ENCODE results near the gene DUSP15.
"Not testable (repeated sequence)": the region's sequence is repeated elsewhere in the genome, so short reads cannot be mapped to it uniquely, and the experiment has no call there.

Gene DUSP15, protein sequence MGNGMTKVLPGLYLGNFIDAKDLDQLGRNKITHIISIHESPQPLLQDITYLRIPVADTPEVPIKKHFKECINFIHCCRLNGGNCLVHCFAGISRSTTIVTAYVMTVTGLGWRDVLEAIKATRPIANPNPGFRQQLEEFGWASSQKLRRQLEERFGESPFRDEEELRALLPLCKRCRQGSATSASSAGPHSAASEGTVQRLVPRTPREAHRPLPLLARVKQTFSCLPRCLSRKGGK

GRCh38 chr20:31869942-31870725 is at the start of gene DUSP15, which contains the start of gene TTLL9:
Gene DUSP15, minus strand, starts transcription at chr20:31870527. Its CDS starts 190 bp downstream, at chr20:31870337.
Gene TTLL9, plus strand, starts transcription at chr20:31870634. Its CDS starts 493 bp downstream, at chr20:31871127.
- intact Hi-C loops (cut with DNase I), result loop anchor here (5.0 kb wide), 1 partner anchor 82 kb away; the partner anchor contains the start of gene PDRG1
- peak; percentile 58 to 96 (median 71) for DNase-seq

GRCh38 chr20:31919410-31920155 is 49.3 kb upstream of the DUSP15 start:
- intact Hi-C loops (cut with DNase I), result no loop called here
- DNase-seq, result peak in 1 of 10 donors; percentile 26

GRCh38 chr20:31918466-31919105 is 48.3 kb upstream of the DUSP15 start:
- intact Hi-C loops (cut with DNase I), result no loop called here
- DNase-seq, result peak in 1 of 10 donors; percentile 42

GRCh38 chr20:31917962-31918412 is 47.7 kb upstream of the DUSP15 start:
- peak in 1 of 10 donors; percentile 21 for DNase-seq
- intact Hi-C loops (cut with DNase I), result not testable (repeated sequence)

- peak in 1 of 10 donors; percentile 8 for DNase-seq
- intact Hi-C loops (cut with DNase I), result no loop called here
Measured at GRCh38 chr20:31916708-31917107, 46.4 kb upstream of the DUSP15 start.

DNA sequence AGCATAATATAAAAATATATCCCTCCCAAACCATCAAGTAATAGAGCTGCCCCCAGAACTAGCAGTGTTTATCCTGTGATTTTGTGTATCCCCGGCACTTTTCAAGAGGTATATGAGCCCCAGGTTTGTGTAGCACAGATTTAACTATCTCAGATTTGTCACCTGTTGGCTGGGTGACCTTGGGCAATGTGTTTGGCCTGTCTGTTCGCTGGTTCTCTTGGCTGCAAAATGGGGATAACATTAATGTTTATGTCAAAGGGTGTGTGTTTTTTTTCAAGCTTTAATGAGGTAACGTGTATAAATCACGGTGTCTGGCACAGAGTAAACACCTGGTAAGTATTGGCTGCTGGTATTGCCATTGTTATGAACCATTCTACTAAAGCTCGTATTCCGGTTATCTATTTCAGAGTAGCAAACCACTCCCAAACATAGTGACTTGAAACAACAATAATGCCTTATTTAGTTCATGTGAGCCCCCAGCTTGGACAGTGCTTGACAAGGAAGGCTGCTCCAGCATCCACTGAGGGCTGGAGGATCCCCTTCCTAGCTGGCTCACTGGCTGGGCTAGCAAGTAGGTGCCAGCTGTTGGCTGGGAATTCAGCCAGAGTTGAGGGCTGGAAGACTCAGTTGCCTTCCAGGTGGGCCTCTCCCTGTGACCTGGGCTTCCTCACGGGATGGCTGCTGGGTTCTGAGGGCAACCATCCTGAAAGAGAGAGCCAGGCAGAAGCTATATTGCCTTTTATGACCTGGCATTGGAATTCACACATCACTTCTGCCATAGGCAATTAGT is 45.4 kb upstream of the DUSP15 start:
- intact Hi-C loops (cut with DNase I), result no loop called here
- peak in 1 of 10 donors; percentile 14 for DNase-seq

- intact Hi-C loops (cut with DNase I), result no loop called here
- no peak for DNase-seq
Measured at GRCh38 chr20:31914170-31914569, 43.8 kb upstream of the DUSP15 start.

DNA sequence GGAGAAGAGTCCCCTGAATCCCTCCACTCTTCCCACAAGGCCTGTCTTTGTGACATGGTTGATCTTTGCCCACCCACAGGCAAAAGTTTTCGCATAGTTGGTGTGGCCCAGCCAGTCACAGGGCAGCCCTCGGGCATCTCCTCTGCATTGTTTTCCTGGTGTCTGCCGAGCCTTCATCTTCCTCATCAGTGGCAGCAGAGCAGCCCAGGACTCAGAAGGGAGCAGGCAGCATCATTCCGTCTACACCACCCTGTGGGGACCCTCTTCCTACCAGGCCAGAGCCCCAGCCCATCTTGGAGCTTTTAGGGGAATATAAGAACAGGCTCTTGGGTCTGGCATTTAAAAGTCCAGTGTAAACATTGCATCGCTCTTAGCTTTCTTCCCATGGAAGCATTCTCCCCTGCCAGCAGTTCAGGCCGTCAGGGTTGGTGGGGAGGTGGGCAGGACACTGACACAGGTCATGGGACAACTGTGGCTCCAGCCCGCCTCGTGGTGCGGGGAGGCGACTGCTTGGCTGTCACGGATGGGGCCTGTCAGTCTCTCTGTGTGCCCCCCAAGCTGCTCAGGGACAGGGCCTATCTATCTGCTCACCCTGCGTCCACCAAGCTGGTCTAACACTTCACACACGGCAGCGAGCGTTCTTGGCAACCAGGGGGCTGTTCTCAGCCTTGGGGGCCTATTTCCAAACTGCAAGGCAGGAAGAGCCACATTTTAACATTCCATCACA is 43.3 kb upstream of the DUSP15 start:
- peak in 1 of 10 donors; percentile 54 for DNase-seq
- intact Hi-C loops (cut with DNase I), result no loop called here

GRCh38 chr20:31910071-31910803 is 39.9 kb upstream of the DUSP15 start:
- intact Hi-C loops (cut with DNase I), result no loop called here

DNA sequence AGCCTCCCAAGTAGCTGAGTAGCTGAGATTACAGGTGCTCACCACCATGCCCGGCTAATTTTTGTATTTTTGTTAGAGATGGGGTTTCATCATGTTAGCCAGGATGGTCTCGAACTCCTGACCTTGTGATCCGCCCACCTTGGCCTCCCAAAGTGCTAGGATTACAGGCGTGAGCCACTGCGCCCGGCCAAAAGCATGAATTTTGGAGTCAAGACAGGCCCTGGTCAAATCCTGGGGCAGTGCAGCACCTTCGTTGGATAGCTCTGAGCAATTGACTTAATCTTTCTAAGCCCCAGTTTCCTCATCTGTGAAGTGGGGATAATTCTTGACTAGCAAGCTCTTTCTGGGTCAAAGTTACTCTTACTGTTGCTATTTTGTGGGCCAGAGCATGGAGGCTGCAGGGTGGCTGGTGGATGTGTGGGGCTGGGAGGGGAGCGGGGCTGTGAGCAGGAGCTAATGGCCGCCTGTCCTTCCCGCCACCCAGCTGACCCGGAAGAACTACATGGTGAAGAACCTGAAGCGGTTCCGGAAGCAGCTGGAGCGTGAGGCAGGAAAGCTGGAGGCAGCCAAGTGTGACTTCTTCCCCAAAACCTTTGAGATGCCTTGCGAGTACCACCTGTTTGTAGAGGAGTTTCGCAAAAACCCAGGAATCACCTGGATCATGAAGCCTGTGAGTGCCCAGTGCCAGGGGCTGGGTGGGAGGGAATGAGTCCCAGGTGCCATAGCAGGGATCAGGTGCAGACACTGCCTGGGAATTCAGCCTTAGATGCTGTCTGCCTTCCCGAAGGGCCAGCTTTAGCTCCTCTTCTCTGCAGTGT is 39.1 kb upstream of the DUSP15 start:
- intact Hi-C loops (cut with DNase I), result no loop called here
- no peak for DNase-seq

More at GRCh38 chr20:31910071-31910803, 39.9 kb upstream of the DUSP15 start:
- no peak for DNase-seq

GRCh38 chr20:31908424-31908823 is 38.1 kb upstream of the DUSP15 start:
- DNase-seq, result no peak
- intact Hi-C loops (cut with DNase I), result no loop called here

DNA sequence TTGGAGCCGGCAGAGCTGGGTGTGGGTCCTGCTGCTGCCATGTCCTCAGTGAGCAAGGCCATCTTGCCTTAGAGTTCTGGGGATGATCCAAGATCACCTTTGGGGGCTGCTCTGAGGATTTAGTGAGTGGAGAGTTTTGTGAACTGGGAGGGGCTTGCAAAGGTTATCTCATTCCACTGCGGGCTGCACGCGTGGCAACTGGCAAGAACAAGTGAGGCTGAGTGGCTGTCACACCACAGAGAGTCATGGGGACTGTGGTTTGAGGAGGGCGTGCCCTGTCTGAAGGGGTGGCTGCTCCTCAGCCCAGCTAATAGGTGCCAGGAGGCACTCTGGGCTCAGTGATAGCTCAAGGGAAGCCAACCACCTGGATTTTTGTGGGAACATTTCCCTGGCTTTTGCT is 37.7 kb upstream of the DUSP15 start:
- no peak for DNase-seq
- intact Hi-C loops (cut with DNase I), result no loop called here

- intact Hi-C loops (cut with DNase I), result no loop called here
- no peak for DNase-seq
Measured at GRCh38 chr20:31907046-31907445, 36.7 kb upstream of the DUSP15 start.

DNA sequence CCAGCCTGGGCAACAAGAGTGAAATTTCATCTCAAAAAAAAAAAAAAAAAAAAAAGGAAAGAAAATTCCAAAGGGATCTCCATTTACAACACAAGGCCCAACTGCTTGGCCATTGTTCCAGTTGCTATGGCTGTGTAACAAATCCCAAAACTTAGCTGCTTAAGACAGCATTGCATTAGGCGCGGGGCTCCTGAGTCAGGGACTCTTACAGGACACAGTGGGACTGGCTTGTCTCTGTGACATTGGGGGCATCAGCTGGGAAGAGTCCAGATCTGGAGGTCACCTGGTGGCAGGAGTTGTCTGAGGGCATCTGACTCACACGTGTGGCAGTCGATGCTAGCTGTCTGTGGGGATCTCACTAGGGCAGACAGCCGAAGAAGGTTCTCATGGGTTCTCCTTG is 35.7 kb upstream of the DUSP15 start:
- DNase-seq, result no peak
- intact Hi-C loops (cut with DNase I), result no loop called here

- DNase-seq, result no peak
- intact Hi-C loops (cut with DNase I), result no loop called here
Measured at GRCh38 chr20:31903627-31904386, 33.5 kb upstream of the DUSP15 start.

- DNase-seq, result no peak
- intact Hi-C loops (cut with DNase I), result no loop called here
Measured at GRCh38 chr20:31901615-31902014, 31.3 kb upstream of the DUSP15 start.

GRCh38 chr20:31897541-31897940 is 27.2 kb upstream of the DUSP15 start:
- intact Hi-C loops (cut with DNase I), result no loop called here
- DNase-seq, result no peak

Measured in posterior cingulate gyrus (tissue), 11 donors.